Neural cell (in vitro differentiated cells): ENCODE data around the gene NUP210L.

ENCODE experiments used
- CTCF ChIP-seq: fragments of 450-650 bp; IDR thresholded peaks from 2 replicates; pipeline ENCODE4 v1.5.1; 2014; ENCODE audit warnings: antibody characterized with exemption, mild to moderate bottlenecking, moderate library complexity; ENCODE audit not compliant: poor library complexity, severe bottlenecking
- POLR2AphosphoS5 ChIP-seq: IDR thresholded peaks from 2 replicates; pipeline ENCODE4 v1.6.1; 2012

- TF ChIP-seq CTCF (no peak), POLR2AphosphoS5 (no peak)
These were observed 67.3 kb downstream of the NUP210L start for GRCh38 chr1:154087574-154087973.
